Muscle layer of colon (tissue), 2 donors: ENCODE measurements around the gene FBXO41.

Experiments
- H3K27ac ChIP-seq: one replicate; pipeline ENCODE4 v1.7.0; 2013; ENCODE audit warnings: low read depth, mild to moderate bottlenecking, low read length, moderate library complexity
- H3K27me3 ChIP-seq, 2 donors: one replicate each; pipeline ENCODE4 v1.7.0; 2013; ENCODE audit warnings: low read length in 2 of 2, mild to moderate bottlenecking in 2 of 2; ENCODE audit not compliant: insufficient read depth in 2 of 2, control insufficient read depth in 1 of 2
- H3K36me3 ChIP-seq: one replicate; pipeline ENCODE4 v1.7.0; 2013; ENCODE audit warnings: mild to moderate bottlenecking, low read length; ENCODE audit not compliant: insufficient read depth
- H3K4me1 ChIP-seq: one replicate; pipeline ENCODE4 v1.7.0; 2013; ENCODE audit warnings: mild to moderate bottlenecking, low read length; ENCODE audit not compliant: insufficient read depth
- H3K4me3 ChIP-seq, 2 donors: one replicate each; pipeline ENCODE4 v1.7.0; 2013; ENCODE audit warnings: low read length in 2 of 2, low read depth in 1 of 2, mild to moderate bottlenecking in 1 of 2, moderate library complexity in 1 of 2
- H3K9ac ChIP-seq: one replicate; pipeline ENCODE4 v1.7.0; 2013; ENCODE audit warnings: low read length
- H3K9me3 ChIP-seq: one replicate; pipeline ENCODE4 v1.7.0; 2013; ENCODE audit warnings: mild to moderate bottlenecking, low read length
- donor health status: abdominal sarcoma.
- donor health status: Adenocarcinoma of cecum.

The FBXO41 gene

GRCh38 chr2:73259276-73259675 lies 25.0 kb downstream of the FBXO41 start:
- Histone ChIP-seq H3K27ac (no peak overlapping the region), H3K9ac (no peak overlapping the region), H3K4me1 (no peaks in the 10 kb centered on the region), H3K36me3 (no peaks in the 10 kb centered on the region), H3K4me3 (no peak overlapping the region), H3K27me3 (no peaks in the 10 kb centered on the region), H3K9me3 (no peaks in the 10 kb centered on the region)

DNA sequence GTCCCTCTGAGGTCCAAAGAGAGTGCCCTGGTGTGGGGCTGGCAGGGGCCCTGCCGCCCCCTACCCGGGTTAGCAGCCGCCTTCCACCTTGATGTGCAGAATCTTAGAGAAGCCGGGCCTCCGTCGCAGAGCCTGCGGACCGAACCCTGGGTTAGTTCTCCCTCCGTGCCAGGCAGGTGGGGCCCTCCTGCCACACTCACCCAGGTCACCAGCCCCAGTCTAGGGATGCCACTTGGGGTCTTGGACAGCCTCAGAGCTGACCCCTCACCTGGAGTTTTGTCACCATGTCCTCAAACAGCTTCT lies 25.4 kb downstream of the FBXO41 start:
- Histone ChIP-seq H3K27ac (no peak overlapping the region), H3K4me1 (no peaks in the 10 kb centered on the region), H3K27me3 (no peaks in the 10 kb centered on the region), H3K9ac (no peak overlapping the region), H3K36me3 (no peaks in the 10 kb centered on the region), H3K9me3 (no peaks in the 10 kb centered on the region), H3K4me3 (no peak overlapping the region)

GRCh38 chr2:73258186-73258912 lies 25.9 kb downstream of the FBXO41 start:
- Histone ChIP-seq H3K36me3 (peaks cover 2% of the 10 kb centered on the region), H3K4me3 (no peak overlapping the region)

DNA sequence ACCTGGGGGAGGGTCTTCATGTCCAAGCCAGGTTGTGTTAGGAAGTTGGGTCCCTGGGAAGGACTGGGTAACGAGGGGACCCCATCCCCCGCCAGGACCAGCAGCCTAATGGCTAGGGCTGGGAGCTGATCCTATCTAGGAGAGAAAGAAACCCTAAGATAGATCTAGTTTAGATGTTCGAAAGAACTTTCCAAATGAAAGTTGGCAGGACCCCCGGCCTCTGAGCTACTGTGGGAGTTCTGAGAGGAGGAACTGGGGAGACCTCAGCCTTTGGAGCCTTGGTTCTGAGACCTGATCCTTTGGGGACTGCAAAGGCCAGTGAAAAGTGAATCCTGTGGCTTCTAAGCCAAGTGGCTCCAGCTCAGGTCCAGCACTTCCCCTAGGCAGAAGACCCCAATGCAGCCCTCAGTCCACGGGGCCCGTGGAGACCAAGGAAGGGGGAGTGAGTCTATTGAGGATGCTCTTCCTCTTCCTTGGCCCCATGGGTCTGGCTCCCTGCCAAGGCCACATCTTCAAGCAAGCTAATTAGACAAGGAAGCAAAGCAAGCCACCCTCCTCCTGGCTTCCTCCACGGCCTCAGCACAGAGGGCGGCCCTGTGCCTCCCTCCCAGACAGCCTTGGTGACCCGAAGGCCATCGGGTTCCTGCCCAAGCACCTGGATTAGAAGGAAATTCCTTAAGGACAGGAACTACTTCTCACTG lies 26.7 kb downstream of the FBXO41 start:
- Histone ChIP-seq H3K4me1 (no peaks in the 10 kb centered on the region), H3K9me3 (no peaks in the 10 kb centered on the region), H3K36me3 (peaks cover 9% of the 10 kb centered on the region), H3K9ac (no peak overlapping the region), H3K27ac (no peak overlapping the region), H3K27me3 (no peaks in the 10 kb centered on the region), H3K4me3 (no peak overlapping the region)

More at GRCh38 chr2:73258186-73258912, 25.9 kb downstream of the FBXO41 start:
- Histone ChIP-seq H3K4me1 (no peaks in the 10 kb centered on the region), H3K27me3 (no peaks in the 10 kb centered on the region), H3K27ac (no peak overlapping the region), H3K9ac (no peak overlapping the region), H3K9me3 (no peaks in the 10 kb centered on the region)

DNA sequence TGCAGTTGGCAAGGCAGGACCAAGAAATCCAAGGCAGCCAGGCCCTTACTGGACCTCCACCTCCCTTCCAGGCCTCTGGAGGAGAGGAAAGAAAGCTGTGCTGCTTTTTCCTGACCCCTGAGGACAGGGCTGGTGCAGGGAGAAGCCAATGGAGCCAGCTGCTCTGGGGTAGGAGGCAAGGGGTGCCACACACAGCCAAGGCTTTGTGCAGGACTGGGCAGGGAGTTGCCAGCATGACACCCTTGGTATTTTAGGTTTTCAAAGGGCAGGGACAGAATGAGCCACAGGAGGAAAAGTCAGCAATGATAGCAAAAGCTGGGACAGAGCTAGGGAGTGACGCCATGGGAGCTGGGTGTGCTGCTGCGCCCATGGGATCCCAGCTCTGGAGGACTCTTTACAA lies 27.3 kb downstream of the FBXO41 start:
- no peaks in the 10 kb centered on the region for H3K27me3 ChIP-seq
- no peak overlapping the region for H3K27ac ChIP-seq
- H3K4me3 ChIP-seq = no peak overlapping the region

DNA sequence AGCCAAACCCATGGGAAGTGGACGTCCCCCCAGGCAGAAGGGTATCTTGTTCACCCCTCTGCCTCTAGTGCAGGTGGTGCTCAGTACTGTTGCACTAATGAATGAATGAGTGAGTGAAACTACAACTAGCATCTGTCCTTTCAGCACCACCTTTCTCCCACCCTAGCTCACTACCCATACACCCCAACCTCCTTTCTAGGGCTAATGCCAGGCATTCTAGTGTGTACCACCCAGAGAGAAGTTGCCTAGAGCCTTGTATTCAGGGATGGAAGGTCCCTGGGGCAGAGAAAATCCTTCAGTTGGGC lies 27.7 kb downstream of the FBXO41 start:
- Histone ChIP-seq H3K4me1 (no peaks in the 10 kb centered on the region), H3K9me3 (no peaks in the 10 kb centered on the region), H3K36me3 (peaks cover 16% of the 10 kb centered on the region), H3K4me3 (no peak overlapping the region), H3K9ac (no peak overlapping the region), H3K27me3 (no peaks in the 10 kb centered on the region), H3K27ac (no peak overlapping the region)

More for the DNA sequence above, 27.3 kb downstream of the FBXO41 start:
- no peaks in the 10 kb centered on the region for H3K9me3 ChIP-seq
- H3K9ac ChIP-seq = no peak overlapping the region
- no peaks in the 10 kb centered on the region for H3K4me1 ChIP-seq
- peaks cover 13% of the 10 kb centered on the region for H3K36me3 ChIP-seq

DNA sequence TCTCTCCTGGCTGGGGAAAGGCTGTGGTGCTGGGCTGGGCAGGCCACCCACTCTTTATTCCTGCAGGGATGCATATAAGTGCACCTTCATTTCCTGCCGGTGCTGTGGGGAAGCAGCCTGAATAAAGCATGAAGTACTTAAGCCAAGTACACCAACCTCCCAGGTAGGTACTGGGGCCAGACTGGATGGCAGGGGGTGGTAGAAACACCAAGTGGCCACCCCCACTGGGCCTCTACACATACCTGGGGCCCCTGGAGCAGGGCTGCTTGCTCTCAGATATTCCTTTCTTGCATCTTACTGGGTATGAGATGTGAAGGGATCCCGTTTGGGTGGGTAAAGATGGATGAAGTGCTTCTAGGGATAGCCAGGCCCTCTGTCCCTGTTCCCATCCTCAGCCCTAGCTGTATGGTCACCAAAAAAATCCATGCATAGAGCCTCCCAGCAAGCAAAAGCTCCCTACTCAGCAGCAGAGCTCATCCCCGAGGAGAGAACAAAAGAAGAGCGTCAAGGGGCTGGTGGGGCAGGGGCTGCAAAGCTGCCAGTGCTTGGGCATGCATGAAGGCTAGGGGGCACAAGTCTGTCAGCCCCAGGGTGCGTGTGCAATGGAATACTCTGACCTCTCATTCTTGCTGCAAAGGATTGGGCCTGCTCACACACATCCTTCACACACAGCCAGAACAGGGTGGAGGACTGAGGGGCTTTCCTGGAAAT lies 28.2 kb downstream of the FBXO41 start:
- no peak overlapping the region for H3K4me3 ChIP-seq
- H3K9ac ChIP-seq = no peak overlapping the region
- peaks cover 17% of the 10 kb centered on the region for H3K36me3 ChIP-seq
- no peaks in the 10 kb centered on the region for H3K27me3 ChIP-seq
- H3K9me3 ChIP-seq = no peaks in the 10 kb centered on the region
- H3K27ac ChIP-seq = no peak overlapping the region
- no peaks in the 10 kb centered on the region for H3K4me1 ChIP-seq

DNA sequence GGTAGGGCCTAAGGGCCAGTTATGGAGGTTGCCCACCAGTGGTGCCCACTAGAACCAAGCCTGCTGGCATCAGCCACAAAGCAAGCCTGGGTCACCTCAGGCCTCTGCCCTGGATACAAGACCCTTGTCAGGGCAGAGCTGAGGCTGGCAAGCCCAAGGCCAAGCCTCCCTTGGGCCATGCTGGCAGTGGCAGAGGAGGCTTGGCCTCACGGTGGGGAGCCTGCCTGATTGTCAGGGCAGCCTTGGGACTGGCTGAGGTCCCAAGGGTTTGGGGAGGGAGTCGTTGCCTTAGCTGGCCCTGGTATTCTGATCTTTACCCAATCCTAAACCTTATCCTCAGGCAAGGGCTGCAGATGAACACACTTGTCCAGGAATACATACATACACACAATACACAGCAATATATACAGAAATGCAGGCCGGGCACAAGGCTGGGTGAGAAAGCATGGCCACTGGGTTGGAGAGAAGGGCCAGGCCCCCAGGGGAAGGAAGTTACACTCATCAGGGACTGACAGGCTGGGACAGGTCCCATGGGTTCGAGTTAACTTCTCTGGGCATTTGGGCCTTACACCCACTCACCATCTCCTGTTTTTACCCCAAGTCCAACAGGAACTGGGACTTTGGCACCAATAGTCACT lies 29.2 kb downstream of the FBXO41 start:
- Histone ChIP-seq H3K4me3 (no peak overlapping the region), H3K36me3 (peaks cover 27% of the 10 kb centered on the region), H3K27ac (no peak overlapping the region), H3K4me1 (no peaks in the 10 kb centered on the region), H3K27me3 (no peaks in the 10 kb centered on the region), H3K9ac (no peak overlapping the region), H3K9me3 (no peaks in the 10 kb centered on the region)

- no peaks in the 10 kb centered on the region for H3K9me3 ChIP-seq
- no peak overlapping the region for H3K27ac ChIP-seq
- H3K36me3 ChIP-seq = peaks cover 33% of the 10 kb centered on the region
- no peak overlapping the region for H3K9ac ChIP-seq
- no peaks in the 10 kb centered on the region for H3K4me1 ChIP-seq
- no peaks in the 10 kb centered on the region for H3K27me3 ChIP-seq
- no peak overlapping the region for H3K4me3 ChIP-seq
Measured at GRCh38 chr2:73254343-73255006, 29.8 kb downstream of the FBXO41 start.

- Histone ChIP-seq H3K27me3 (no peaks in the 10 kb centered on the region), H3K9ac (no peak overlapping the region), H3K9me3 (no peaks in the 10 kb centered on the region), H3K27ac (no peak overlapping the region), H3K4me1 (no peaks in the 10 kb centered on the region), H3K4me3 (no peak overlapping the region), H3K36me3 (peaks cover 39% of the 10 kb centered on the region)
Measured at GRCh38 chr2:73253901-73254300, 30.4 kb downstream of the FBXO41 start.

- Histone ChIP-seq H3K4me1 (no peaks in the 10 kb centered on the region), H3K27ac (no peak overlapping the region), H3K9me3 (no peaks in the 10 kb centered on the region), H3K36me3 (peaks cover 44% of the 10 kb centered on the region), H3K4me3 (no peak overlapping the region), H3K9ac (no peak overlapping the region), H3K27me3 (no peaks in the 10 kb centered on the region)
Measured at GRCh38 chr2:73253400-73253799, 30.9 kb downstream of the FBXO41 start.
